HEK293 (cell line): ENCODE data around the gene PDGFA.

Source experiments
- CTCF ChIA-PET: fragments of 350-600 bp; formaldehyde crosslinking; extraction: SDS; loops from one replicate; lab custom pipeline; 2021; ENCODE audit warnings: antibody characterized with exemption; lab: Yijun Ruan, JAX
- POLR2A ChIA-PET: fragments of 300-600 bp; formaldehyde crosslinking; extraction: SDS; loops from one replicate; lab custom pipeline; 2020; ENCODE audit warnings: antibody characterized with exemption, inconsistent platforms; lab: Yijun Ruan, JAX
- H3K27ac ChIP-seq: fragments of 200-500 bp; sonication (Bioruptor generic); 2 replicates; pipeline ENCODE4 v1.5.1; 2014; ENCODE audit warnings: low read depth, low read length, control low read depth, inconsistent platforms; ENCODE audit errors: extremely low read depth
- H3K36me3 ChIP-seq, 2 experiments: fragments of 200-500 bp in 1 of 2; sonication (Bioruptor generic) in 1 of 2; 1 replicate in 1 of 2; 2 replicates in 1 of 2; pipeline ENCODE4 v1.5.1; 2014 to 2017; ENCODE audit warnings: inconsistent platforms in 2 of 2, low read length in 2 of 2; ENCODE audit not compliant: control insufficient read depth in 2 of 2, insufficient read depth in 1 of 2
- H3K4me1 ChIP-seq: fragments of 200-500 bp; sonication (Bioruptor generic); 2 replicates; pipeline ENCODE4 v1.5.1; 2014; ENCODE audit warnings: mild to moderate bottlenecking, low read length, inconsistent platforms; ENCODE audit not compliant: control insufficient read depth, insufficient read depth
- H3K4me3 ChIP-seq: 2 replicates; pipeline ENCODE4 v1.5.1; 2011; ENCODE audit warnings: low read depth, mild to moderate bottlenecking, control low read depth, low read length, moderate library complexity
- H3K9me3 ChIP-seq: fragments of 200-500 bp; sonication (Bioruptor generic); 2 replicates; pipeline ENCODE4 v1.5.1; 2014; ENCODE audit warnings: low read depth, low read length, inconsistent platforms; ENCODE audit not compliant: control insufficient read depth, insufficient read depth
- GFI1B ChIP-seq: fragments of 450-650 bp; formaldehyde crosslinking; IDR thresholded peaks from 2 replicates; pipeline ENCODE4 v1.5.1; 2016; ENCODE audit warnings: missing biosample characterization, missing genetic modification characterization
- SCRT1 ChIP-seq: fragments of 450-650 bp; formaldehyde crosslinking; IDR thresholded peaks from 2 replicates; pipeline ENCODE4 v1.5.1; 2016; ENCODE audit warnings: missing biosample characterization, missing genetic modification characterization, borderline replicate concordance
- SCRT2 ChIP-seq: fragments of 450-650 bp; formaldehyde crosslinking; IDR thresholded peaks from 2 replicates; pipeline ENCODE4 v1.5.1; 2016; ENCODE audit warnings: missing biosample characterization, missing genetic modification characterization
- YY1 ChIP-seq: fragments of 450-650 bp; formaldehyde crosslinking; IDR thresholded peaks from 2 replicates; pipeline ENCODE4 v1.5.1; 2018; ENCODE audit warnings: missing biosample characterization, missing genetic modification characterization
- ZBTB26 ChIP-seq: fragments of 450-650 bp; formaldehyde crosslinking; optimal IDR thresholded peaks from 2 replicates; pipeline ENCODE3; 2016; ENCODE audit warnings: missing biosample characterization, mild to moderate bottlenecking, missing genetic modification characterization
- ZIC2 ChIP-seq: fragments of 450-650 bp; formaldehyde crosslinking; IDR thresholded peaks from 2 replicates; pipeline ENCODE4 v1.5.1; 2016; ENCODE audit warnings: missing biosample characterization, missing genetic modification characterization
- ZNF239 ChIP-seq: fragments of 450-650 bp; formaldehyde crosslinking; IDR thresholded peaks from 2 replicates; pipeline ENCODE4 v1.5.1; 2016; ENCODE audit warnings: missing biosample characterization, missing genetic modification characterization
- ZNF580 ChIP-seq: fragments of 450-650 bp; formaldehyde crosslinking; IDR thresholded peaks from 2 replicates; pipeline ENCODE4 v1.5.1; 2016; ENCODE audit warnings: missing biosample characterization, missing genetic modification characterization

PDGFA gene

GRCh38 chr7:515628-516027, 4.0 kb downstream of the PDGFA start:
- H3K4me3 ChIP-seq, result no peak overlapping the region
- H3K4me1 ChIP-seq, result no peaks in the 10 kb centered on the region
- CTCF ChIA-PET, result no interaction called here

DNA sequence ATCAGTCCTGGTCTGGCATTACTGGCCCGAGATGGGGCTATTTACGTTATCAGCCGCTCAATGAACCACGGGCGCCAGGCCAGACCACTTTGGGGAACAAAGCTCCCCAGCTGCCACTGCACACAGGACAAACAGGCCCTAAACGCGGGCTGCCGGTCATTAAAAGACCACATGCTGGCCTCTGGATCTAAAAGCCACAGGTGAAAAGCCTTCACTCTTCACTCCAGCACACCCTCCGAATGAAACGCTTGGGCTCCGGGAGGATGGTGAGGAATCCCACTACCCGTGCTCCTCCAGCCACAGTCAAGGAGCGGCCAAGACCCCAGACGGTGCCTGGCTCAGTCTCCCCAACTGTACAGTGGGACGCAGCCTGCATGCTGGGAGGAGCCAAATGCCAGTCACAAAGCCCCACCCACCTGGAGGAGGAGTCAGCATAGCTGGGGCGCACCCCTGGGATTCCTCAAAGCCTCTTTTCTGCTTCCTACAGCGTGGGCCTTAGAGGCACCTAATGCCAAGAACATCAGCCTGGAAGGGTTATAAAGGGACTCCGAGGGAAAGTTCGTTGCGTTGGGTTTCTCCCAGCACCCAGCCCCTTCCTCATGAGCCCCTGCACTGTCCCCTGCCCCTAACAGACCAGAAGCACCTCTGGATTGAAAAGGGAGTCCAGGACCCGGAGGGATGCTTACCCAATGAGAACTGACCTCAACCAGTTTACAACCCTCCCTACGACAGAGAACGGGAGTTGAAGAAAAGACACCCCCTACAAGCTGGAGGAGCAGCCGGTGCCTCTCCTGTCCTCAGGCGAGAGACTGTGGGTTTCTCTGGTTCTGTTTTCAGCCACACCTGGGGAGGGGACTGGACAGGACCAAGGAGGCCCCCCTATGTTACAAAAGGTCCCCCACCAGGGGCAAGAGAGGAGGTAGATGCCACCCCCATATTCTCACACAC, 4.7 kb downstream of the PDGFA start:
- Histone ChIP-seq H3K9me3 (no peaks in the 10 kb centered on the region), H3K4me3 (no peak overlapping the region), H3K36me3 (peaks cover 0 to 3% of the 10 kb centered on the region in 2 experiments; a peak in 1 of 3 replicates), H3K4me1 (no peaks in the 10 kb centered on the region), H3K27ac (no peak overlapping the region)
- POLR2A ChIA-PET, result interaction anchor here (1.0 kb wide), 1 partner anchor 60 kb away, joined by 3 read pairs; no protein-coding TSS in a partner anchor
- CTCF ChIA-PET, result interaction anchor here (0.7 kb wide), 1 partner anchor 551 kb away, joined by 4 read pairs; no protein-coding TSS in a partner anchor
- TF ChIP-seq YY1 (tag by site-specific recombination), result no peak
- TF ChIP-seq SCRT1, result peak; percentile 53; the same call in 1 of the 2 replicates
- TF ChIP-seq SCRT2 (tag by site-specific recombination), result peak; percentile 72
- peak; percentile 4 for TF ChIP-seq ZBTB26 (tag by site-specific recombination)
- TF ChIP-seq ZIC2 (tag by site-specific recombination), result peak; percentile 82
- TF ChIP-seq, all 188 proteins: peak for 4

More at GRCh38 chr7:515628-516027, 4.0 kb downstream of the PDGFA start:
- no peaks in the 10 kb centered on the region for H3K9me3 ChIP-seq
- no peak overlapping the region for H3K27ac ChIP-seq
- POLR2A ChIA-PET, result interaction anchor here (1.0 kb wide), 1 partner anchor 60 kb away, joined by 3 read pairs; no protein-coding TSS in a partner anchor
- no peak for TF ChIP-seq GFI1B (tag by site-specific recombination)
- no peaks in the 10 kb centered on the region for H3K36me3 ChIP-seq

DNA sequence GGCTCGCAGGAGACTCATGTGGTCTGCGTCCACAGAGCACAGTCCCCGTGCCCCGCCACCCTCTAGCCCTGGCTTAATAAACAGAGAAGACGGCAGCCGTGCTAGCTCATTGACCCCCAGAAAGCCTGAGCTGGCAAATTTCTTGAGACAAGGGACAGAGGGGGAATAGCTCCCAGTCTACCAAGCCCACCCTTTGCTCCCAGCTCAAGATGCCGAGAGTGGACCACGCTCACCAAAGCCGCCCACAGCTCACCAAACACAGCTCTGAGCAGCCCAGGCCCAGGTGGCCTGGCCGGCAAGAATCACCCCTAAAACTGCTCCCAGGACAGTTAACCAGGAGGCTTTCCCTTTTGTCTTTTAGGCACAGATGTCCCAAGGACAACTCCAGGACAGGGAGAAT, 5.4 kb downstream of the PDGFA start:
- ChIA-PET POLR2A (no interaction called here), CTCF (interaction anchor here (0.7 kb wide), 1 partner anchor 551 kb away, joined by 4 read pairs; no protein-coding TSS in a partner anchor)
- Histone ChIP-seq H3K9me3 (no peaks in the 10 kb centered on the region), H3K36me3 (peaks cover 2 to 8% of the 10 kb centered on the region in 2 experiments; a peak in 2 of 3 replicates), H3K27ac (no peak overlapping the region)
- TF ChIP-seq ZNF239 (tag by site-specific recombination), result no peak
- TF ChIP-seq, all 188 proteins: peak for 0
- Histone ChIP-seq H3K4me1 (no peaks in the 10 kb centered on the region), H3K4me3 (no peak overlapping the region)

DNA sequence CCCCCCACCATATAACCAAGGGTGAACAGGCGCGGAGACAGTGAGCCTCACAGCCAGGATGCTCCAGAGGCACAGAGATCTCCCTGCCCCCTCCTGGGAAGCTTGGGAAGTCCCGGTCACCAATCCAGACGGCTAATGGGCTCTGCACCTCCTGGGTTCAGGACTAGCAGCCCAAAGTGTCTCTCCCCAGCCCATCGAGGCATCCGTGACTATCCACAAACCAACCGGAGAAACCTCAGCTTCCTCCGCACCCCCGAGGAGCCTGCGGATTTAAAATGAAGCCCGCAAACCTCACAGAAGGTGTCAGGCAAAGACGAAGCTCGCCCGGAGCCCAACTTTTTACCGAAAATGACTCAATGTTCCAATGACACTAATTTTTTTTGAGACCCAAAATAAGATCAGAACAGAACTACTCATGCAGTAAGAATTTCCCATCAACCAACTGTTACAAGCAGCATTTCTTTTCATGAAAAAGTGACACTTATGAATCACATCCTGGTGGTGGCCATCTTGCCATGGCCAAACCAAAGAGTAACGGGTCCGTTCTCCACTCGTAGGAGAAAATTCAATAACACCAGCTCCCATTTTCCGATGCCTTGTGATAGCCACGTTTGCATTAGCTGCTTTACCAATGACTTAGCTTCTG, 6.0 kb downstream of the PDGFA start:
- Histone ChIP-seq H3K36me3 (peaks cover 4 to 13% of the 10 kb centered on the region in 2 experiments; a peak in 2 of 3 replicates), H3K9me3 (no peaks in the 10 kb centered on the region)
- CTCF ChIA-PET, result interaction anchor here (0.7 to 1.0 kb wide), 2 partner anchors 192 to 552 kb away, joined by 3 to 4 read pairs; no protein-coding TSS in a partner anchor
- no peak for TF ChIP-seq ZNF580
- TF ChIP-seq, all 188 proteins: peak for 0
- Histone ChIP-seq H3K4me1 (no peaks in the 10 kb centered on the region), H3K4me3 (no peak overlapping the region), H3K27ac (no peak overlapping the region)
- POLR2A ChIA-PET, result no interaction called here
